Liver (tissue), 3 donors: ENCODE measurements around the gene ABCA1.

Experiments
- CTCF ChIP-seq: fragments of 150-350 bp; IDR thresholded peaks from 2 replicates; pipeline ENCODE4 v1.5.1; 2017; ENCODE audit warnings: improper control_type of control experiment, low read depth, low read length; ENCODE audit not compliant: missing input control
- EGR1 ChIP-seq, 2 donors: IDR thresholded peaks; 2 replicates each; pipeline ENCODE4 v1.6.1; 2016 to 2018; ENCODE audit warnings: antibody characterized with exemption in 2 of 2, low read depth in 2 of 2
- FOXA2 ChIP-seq: IDR thresholded peaks from 2 replicates; pipeline ENCODE4 v1.6.1; 2016; ENCODE audit warnings: antibody characterized with exemption
- HNF4G ChIP-seq: IDR thresholded peaks from 2 replicates; pipeline ENCODE4 v1.6.1; 2016; ENCODE audit warnings: antibody characterized with exemption
- JUND ChIP-seq, 2 donors: IDR thresholded peaks; 2 replicates each; pipeline ENCODE4 v1.6.1; 2016; ENCODE audit warnings: antibody characterized with exemption in 2 of 2
- NR2F2 ChIP-seq: IDR thresholded peaks from 2 replicates; pipeline ENCODE4 v1.6.1; 2016; ENCODE audit warnings: antibody characterized with exemption
- RAD21 ChIP-seq, 2 donors: IDR thresholded peaks; 2 replicates each; pipeline ENCODE4 v1.6.1; 2016; ENCODE audit warnings: antibody characterized with exemption in 2 of 2, mild to moderate bottlenecking in 2 of 2
- REST ChIP-seq: IDR thresholded peaks from 2 replicates; pipeline ENCODE4 v1.6.1; 2016; ENCODE audit warnings: antibody characterized with exemption, mild to moderate bottlenecking
- TAF1 ChIP-seq: conservative IDR thresholded peaks from 2 replicates; pipeline ENCODE4 v1.6.1; 2016; ENCODE audit warnings: antibody characterized with exemption, mild to moderate bottlenecking
- YY1 ChIP-seq: IDR thresholded peaks from 2 replicates; pipeline ENCODE4 v1.6.1; 2016; ENCODE audit warnings: antibody characterized with exemption, mild to moderate bottlenecking
- TF ChIP-seq, protein P1 (sequence below): IDR thresholded peaks from 2 replicates; pipeline ENCODE4 v1.6.1; 2016; ENCODE audit warnings: antibody characterized with exemption
- donor health status: healthy.
- donor health status: healthy.

DNA sequence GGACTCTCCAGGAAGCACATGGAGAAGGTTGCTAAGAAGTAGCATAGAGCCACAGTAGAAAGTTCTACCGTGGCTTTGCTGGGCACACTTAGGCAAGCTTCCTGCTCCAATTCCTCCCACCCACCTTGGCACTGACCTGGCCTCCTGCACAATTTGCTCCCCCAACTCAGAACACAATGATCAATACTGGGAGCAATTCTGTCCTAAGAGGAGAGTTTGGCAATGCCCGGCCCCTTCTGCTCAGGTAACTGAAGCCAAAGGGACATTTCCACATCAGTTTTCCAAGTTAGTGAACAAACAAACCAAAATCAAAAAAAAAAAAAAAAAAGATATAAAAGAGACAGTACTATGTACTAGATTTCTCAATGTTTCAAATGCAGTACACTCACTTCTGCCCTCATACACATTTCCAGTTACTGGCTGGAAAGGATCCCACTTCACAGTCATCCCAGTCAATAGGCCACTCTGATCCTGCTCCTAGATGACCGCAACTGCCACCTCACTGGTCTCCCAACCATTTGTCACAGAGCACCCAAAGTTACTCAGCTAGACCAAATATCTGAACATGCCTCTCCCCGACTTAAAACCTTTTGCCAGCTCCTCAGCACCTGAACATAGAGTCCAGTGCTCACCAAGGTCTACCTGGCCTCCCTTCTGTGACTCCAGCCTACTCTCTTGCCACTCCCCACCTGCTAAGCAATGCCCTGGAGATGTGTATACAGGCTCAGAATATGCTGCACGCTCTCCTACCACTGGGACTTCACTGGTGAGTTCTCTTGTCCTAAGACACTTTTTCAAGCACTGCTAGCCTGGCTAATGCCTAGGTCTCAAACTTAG is 21.3 kb downstream of the ABCA1 start:
- TF ChIP-seq YY1 (peak; percentile 55), CTCF (no peak), TAF1 (peak; percentile 95), JUND (IDR thresholded peaks at IDR 0.05) (peak; percentile 86 to 87), RAD21 (IDR thresholded peaks at IDR 0.05) (peak in 1 of 2 donors; percentile 37), REST (peak; percentile 67), FOXA2 (peak; percentile 72), EGR1 (IDR thresholded peaks at IDR 0.05; ENCODE audit: low read depth in 2 of 2) (no peak), HNF4G (peak; percentile 70), NR2F2 (peak; percentile 57)
- TF ChIP-seq, protein P1, sequence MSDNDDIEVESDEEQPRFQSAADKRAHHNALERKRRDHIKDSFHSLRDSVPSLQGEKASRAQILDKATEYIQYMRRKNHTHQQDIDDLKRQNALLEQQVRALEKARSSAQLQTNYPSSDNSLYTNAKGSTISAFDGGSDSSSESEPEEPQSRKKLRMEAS: peak; percentile 93
